GM19395 (cell line): Measurements from ENCODE around the gene GXYLT2.

Experiments used
- ATAC-seq: cut with Tn5 transposase; IDR thresholded peaks from one replicate; pipeline ENCODE4 v1.9.1; 2021; ENCODE audit warnings: mild to moderate bottlenecking, moderate library complexity; ENCODE audit not compliant: unreplicated experiment

GXYLT2 gene

DNA sequence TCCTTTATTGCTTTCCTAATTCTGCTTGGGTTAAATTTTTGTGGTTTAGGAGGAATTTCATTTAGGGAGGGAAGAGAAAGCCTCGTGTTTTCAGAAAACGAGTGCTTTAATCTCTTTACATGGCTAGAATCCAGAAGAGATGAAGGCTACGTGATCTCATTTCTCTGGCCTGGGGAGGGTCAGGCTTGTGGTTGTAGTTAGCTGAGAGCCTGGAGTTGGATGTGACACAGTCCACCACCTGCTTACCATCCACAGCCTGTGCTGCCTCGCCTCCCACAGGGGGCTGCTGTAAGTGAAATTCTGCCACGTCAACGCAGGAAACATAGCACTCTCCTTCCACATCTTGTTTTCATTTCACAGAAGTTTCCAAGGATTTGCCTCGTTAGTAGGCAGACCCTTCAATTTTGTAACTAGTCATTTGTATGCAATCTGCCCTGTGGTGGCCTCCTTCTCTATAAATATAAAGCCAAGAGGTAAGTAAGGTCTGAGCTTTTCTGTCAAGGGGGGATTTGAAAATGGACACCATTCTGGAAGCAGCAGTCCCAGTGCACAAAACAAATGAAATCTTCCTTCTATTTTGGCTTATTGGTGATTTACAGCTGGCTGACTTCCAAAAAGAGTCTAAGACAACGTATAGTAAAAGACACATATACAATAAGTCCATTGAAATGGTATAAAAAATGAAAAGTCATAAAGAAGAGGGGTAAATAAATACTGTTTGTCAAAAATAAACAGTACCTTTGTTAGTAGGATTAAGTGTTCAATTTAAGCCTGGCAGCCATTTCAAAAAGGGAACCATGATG lies 3.4 kb downstream of the GXYLT2 start:
- ATAC-seq, result no peak

DNA sequence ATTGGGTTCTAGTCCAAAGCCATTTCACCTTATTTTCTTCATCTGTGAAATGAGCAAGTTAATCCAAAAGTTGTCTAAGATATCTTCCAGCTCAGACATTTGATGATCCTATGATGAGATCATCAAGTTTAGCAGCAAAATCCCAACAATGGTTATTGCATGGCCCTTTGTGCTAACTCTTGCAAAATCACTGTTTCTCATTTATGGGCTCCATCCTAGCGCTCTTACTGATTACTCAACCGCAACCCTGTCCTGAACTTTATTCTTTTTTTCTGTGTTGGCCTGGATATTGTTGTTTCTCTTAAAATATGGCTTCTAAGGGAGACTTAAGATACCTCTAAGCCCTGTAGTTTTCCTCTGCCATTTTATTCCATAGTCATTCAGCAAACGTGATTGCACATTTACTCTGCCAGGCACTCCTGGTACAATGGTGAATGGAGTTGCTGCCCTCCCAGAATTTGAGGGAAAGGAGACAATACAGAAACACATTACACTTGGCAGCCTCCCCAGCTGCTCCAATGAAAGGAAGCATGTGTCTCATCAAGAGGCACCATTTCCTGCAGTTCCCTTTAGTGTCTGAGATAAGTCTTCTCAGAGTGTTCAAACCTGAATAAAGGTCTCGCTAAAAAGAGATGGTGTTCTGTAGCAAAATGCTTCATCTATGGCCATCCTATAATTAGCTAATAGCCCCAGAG lies 4.4 kb downstream of the GXYLT2 start:
- ATAC-seq, result no peak

DNA sequence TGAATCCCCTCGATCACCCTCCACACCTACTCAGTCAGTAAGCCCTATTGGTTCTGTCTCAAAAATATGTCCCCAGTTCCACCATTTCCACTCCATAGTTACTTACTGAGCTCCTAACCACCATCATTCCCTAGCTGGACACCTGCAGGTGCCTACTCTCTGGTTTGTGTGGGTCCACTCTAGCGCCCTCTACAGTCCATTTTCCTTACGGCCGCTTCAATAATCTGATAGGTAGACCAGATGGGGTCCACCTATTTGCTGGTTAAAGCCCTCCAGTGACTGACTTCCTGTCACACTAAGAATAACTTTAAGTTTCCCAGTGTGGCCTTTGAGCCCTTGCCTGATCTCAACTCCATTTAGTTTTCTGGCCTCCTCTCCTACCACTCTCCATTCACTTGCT lies 5.0 kb downstream of the GXYLT2 start:
- no peak for ATAC-seq

DNA sequence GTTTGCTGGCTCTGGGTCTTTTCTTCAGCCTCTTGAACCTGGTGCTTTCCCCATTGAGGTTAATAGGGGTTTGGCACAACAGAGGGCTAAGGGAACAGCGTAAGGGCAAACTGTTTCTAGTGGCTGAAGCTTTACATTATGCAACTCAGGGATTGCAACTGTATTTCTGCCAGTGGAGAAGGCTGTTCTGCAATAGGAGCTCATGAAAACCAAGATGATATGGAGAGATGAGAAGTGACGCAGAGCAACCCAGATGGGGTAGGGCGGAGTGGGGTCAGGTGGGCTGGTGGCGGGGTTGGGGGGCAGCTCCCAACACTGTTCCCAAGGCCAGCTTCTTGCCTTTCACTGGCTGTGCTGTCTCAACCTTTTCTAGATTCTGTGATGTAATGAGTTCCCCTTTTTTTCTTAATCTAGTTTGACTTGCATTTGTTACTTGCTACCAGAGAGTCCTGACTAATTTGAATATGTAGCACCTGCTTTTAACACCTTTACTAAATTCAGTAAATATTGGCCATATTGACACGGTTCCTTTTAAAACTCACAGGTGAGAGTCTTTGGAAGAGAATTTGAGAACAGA lies 7.2 kb downstream of the GXYLT2 start:
- ATAC-seq, result no peak

DNA sequence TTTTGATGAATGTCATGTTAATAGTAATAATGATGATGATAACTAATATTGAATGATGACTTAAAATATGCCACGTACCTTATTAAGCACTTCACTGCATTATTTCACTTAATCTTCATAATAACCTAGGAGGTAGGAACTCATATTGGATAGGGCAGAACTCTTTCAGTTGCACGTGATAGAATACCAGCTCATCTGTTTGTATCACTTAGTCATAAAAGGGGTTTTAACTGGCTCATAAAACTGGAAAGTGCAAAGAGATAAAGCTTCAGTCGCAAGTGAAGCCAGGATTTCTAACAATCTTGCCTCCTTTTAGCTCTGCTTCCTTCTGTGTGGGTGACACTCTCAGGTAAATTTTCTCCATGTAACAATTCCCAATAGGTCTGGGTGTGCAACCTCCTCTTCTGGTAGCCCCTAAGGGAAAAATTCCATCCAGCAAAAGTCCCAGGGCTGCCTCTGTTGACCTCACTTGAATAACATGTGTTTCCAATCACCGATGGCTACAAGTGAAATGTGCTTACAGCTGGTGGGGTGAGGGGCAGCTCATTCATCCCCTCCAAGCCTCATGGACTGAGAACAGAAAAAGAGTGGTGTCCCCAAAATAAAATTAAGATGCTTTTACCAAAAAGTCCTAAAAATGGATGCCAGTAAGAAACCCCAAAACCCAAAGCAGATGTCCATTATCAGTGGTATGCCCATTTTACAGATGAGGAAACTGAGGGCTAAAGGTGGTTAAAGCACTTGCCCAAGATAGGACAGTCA lies 9.3 kb downstream of the GXYLT2 start:
- no peak for ATAC-seq

DNA sequence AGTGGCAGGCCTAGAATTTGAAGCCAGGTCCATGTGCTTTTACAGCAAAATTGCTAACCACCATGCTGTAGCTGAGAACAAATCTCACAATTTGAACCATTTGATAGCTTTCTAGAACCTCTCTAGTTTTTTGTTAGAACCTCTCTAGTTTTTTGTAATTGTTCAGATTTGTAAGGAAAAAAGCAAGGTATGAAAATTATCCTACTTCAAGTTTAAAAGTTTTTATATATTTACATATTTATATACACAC lies 9.8 kb downstream of the GXYLT2 start:
- no peak for ATAC-seq

DNA sequence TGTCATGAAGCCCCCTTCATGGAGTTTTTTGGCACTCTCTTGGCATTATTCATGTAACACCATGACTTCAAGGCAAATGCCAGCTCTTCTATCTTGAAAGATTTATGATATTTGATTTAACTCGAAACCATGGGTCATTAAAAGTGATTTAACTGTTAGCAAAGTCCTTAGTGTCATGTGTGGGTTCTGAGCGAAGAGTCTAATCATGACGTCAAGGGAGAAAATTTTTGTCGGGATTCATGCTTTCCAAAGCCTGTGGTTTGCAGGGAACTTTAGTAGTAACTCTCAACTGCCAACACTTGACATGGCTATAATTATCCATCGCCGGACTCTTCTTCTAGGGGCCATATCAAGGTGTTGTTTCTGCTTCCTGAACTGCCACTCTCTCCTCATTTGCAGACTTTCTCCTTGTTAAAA lies 11.5 kb downstream of the GXYLT2 start:
- no peak for ATAC-seq

DNA sequence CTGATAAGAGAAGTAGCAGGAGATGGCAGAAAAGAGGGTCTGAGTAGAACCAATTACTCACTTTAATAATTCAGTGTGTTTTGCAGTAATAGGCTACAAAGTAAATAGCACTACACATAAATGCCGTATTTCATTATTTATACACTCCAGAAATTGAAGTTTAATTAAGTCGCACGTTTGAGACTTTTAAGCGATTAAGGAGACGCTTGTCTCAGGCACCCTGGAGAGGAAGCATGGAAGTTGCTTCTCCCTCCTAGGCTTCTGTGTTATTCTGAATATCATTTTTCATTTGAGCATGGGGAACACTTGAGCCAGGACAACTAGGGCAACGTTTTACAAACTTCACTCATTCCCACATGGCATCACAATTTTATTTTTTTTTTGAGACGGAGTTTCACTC lies 12.2 kb downstream of the GXYLT2 start:
- no peak for ATAC-seq

DNA sequence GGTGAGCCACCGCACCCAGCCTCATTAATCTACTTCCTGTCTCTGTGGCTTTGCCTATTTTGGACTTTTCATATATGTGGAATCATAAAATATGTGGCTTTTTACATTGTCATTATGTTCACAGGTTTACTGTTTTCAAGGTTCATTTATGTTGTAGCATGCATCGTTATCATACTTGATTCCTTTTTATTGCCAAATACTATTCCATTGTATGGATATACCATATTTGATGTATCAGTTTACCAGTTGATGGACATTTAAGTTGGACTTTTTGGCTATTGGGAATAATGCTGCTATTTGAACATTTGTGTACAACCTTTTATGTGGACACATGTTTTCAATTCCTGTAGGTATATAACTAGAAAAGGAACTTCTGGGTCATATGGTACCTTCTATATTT lies 14.0 kb downstream of the GXYLT2 start:
- no peak for ATAC-seq

DNA sequence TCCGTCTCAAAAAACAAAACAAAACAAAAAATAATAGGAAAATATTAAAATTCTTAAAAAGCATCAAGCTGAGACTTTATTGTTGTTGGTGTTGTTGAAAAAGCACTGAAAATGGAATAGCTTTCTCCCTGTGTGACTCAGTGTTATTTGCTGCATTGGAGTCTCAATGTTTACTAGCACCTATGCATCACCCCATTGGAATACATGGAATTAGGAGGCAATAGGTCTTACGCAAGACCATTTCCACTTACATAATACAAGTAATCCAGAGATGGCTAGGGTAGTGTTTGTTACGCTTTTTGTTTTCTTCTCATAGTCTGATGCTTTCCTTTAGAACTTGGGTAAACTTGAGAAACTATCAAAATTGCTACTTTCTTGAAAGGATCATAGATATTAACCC lies 15.2 kb downstream of the GXYLT2 start:
- no peak for ATAC-seq

DNA sequence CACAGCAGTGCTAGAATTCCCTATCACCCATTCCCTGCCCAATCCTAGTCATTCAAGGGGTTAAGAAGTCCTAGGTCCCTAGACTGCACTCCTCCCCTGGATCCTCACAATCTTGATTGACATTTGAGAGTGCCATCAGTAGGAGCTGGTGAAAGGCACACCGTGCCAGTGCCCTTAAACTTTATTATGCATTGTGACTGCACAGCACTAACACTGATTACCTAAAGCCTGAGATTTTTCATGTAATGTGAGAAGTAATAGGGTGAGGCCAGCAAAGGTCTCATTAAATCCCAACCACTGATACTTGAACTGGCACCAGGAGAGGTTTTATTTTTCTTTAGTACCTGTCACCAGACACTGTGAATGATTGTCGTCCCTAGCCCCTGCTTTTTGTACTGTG lies 16.3 kb downstream of the GXYLT2 start:
- ATAC-seq, result no peak

DNA sequence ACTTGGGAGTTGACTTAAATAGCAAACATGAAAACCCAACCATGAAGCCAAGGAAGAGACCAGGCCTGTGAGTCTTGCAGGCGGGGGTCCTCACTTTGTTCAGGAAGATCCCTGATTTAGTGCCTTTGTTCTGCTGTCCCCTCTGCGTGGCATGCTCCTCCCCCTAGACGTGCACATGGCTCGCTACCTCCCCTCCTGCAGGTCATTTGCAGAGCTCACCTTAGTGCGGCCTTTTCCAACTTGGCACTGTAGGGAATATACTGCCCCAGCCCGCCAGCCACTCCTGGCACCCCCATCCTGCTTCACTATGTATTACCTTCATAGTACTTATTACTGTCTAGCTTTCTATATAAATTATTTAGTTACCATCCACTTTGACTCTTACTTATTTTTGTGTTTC lies 18.3 kb downstream of the GXYLT2 start:
- ATAC-seq, result no peak

DNA sequence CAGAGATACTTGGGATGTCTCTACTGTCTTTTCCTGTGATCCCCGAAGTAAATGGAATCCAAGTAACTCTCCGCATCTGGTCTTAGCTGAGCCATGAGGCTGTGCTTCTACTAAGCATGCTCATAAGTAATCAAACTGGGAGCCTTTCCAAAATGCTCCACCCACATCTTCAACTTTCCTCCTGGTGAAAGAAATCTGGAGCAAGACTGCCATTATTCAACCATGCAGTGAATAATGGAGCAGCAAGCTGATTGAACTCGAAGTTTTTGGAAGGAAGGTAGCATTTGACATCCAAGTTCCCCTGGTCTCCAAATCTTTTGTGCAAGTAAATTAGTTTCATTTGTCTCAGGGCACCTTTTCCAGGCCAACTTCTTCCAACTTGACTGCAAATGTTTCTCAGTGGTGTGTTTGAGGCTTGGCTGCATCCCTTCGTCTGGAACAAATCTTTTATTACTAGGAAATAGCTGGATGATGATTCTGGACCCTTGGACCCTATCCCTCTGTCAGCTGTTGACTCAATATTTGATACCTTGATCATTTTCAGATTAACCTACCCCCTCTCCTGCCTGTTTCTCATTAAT lies 19.4 kb downstream of the GXYLT2 start:
- no peak for ATAC-seq

DNA sequence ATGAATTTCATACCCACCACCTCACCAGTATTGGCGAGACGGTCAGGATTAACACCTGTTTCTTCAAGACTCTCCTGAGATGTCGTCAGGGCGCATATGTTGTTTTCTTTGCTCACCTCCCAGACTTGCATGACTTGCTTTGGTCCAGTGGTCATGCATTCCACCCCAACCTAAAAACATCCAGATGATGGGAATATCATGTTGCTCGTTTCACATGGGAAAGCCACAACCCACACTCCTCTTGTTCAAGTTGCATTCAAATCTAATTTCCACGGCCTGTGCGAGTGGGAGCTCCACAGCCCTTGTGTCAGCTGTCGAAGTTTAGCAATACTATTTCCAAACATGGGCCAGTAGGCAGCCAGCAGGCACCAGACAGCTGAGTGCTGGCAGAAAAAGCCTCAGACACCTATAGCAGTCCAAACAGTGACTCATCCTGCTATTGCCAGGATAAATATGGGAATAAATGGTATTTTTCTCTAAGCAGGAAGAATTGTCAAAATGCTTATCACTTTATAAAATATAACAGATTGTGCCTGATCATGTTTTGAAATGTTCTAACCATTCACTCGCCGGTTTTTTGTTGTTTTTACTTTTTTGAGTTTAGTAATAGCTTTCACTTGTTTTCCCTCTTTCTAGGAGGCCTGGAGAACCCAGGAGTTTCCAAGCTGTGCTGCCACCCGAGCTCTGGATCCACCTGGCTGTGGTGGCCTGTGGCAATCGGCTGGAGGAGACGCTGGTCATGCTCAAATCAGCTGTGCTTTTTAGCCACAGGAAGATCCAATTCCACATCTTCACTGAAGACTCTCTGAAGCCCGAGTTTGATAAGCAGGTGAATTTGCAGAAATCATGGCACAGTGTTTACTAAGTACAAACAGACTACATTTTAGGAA lies 20.1 kb downstream of the GXYLT2 start:
- no peak for ATAC-seq

DNA sequence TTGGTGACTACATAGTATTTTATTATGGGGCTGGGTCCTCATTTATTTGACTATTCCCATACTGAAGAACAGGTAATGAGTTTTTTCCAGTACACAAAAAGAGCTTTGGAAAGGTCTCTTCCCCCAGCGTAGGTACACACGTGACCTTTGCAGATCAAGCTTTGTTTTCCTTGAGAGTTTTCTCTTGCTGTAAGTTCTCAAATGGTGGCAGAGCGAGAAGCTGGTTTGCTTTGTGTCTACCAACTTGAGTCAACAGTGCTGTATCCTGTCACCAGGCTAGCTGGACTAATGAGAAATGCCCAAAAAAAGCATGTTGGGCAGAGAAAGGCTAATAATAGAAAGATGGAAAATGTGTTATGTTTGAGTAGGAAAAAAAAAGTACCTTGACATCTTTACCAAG lies 21.7 kb downstream of the GXYLT2 start:
- ATAC-seq, result no peak

DNA sequence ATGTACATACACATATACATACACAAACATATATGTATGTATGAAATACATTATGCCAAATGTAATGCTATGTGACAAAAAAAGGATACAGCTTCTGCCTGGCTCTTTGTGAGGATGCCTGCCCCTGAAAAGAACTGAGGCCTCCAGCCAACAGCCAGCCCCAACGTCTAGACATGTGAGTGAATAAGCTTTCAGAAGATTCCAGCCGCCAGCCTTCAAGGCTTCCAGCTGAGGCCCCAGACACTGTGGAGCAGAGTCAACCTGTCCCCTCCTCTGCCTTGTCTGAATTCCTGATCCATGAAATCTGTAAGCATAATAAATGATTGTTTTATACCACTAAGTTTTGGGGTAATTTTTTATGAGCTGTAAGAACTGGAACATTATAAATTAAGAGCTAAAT lies 24.7 kb downstream of the GXYLT2 start:
- no peak for ATAC-seq

DNA sequence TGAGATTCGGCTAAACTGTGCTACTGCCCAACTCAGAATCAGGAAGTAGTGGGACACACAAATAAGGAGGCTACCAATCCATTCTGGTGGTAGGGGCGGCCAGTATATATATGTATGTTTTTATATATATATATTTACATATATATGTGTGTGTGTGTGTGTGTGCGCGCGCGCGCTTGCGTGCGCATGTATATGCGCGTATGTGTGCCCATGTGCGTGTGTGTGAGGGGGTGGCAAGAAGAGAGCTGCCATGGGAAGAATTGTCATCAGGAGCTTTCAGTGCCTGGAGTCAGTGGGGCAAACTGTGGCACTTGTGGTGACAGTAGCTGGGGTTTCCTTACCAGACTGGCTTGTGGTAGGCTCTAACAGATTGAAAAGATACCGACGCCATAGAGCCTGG lies 26.5 kb downstream of the GXYLT2 start:
- no peak for ATAC-seq

DNA sequence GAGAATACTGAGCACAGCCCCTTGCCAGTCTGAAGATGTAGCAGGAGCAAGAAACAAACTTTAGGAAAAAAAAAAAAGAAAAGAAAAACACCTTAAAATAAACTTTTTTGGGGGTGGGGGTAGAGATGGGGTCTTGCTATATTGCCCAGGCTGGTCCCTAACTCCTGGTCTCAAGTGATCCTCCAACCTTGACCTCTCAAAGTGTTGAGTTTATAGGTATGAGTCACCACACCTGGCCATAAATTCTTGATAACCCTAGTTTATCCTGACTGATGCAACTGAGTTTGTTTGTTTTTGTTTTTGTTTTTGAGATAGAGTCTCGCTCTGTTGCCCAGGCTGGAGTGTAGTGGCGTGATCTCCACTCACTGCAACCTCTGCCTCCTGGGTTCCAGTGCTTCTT lies 28.4 kb downstream of the GXYLT2 start:
- ATAC-seq, result no peak

DNA sequence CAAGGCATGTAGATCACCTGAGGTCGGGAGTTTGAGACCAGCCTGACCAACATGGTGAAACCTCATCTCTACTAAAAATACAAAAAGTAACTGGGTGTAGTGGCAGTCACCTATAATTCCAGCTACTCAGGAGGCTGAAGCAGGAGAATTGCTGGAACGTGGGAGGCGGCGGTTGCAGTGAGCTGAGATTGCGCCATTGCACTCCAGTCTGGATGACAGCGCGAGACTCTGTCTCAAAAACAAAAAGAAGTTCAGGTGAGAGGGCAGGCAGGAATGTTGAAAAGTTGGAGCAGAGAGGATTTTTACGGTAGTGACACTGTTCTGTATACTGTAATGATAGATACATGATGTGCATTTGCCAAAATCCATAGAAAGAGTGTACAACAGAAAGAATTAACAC lies 31.7 kb downstream of the GXYLT2 start:
- no peak for ATAC-seq

DNA sequence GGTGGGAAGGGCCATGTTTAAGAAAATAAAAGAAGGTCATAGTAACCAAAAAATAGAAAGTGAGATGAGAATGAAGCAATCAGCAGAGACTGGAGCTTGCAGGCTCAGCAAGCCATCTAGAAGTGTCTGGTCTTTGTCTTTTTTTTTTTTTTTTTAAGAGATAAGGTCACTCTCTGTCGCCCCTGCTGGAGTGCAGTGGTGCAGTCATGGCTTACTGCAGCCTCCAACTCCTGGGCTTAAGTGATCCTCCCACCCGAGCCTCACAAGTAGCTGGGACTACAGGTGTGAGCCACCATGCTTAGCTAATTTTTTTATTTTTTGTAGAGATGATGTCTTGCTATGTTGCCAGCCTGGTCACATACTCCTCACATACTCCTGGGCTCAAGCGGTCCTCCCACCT lies 36.2 kb downstream of the GXYLT2 start:
- ATAC-seq, result no peak
